Measurements from ENCODE around the gene EXOSC2.
"Not testable (repeated sequence)": the region's sequence is repeated elsewhere in the genome, so short reads cannot be mapped to it uniquely, and the experiment has no call there.

The EXOSC2 gene

DNA sequence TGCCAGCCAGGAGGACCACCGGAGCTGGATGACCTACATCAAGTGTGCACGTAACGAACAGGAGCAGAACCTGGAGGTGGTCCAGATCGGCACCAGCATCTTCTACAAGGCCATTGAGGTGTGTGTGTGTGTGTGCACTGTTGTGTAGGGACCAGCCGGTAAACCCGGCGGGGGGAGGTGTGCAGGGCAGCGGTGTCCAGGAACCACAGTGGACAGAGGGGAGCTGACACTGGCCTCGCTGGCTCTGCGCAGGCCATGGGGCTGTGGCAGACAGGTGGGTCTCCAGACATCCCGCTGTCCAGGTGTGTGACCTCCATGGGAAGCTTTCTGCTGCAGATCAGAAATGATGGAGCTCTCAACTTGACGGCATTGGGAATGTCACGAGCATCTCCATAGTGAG, 25.4 kb upstream of the EXOSC2 start:
- DNase-seq (ENCODE audit: low spot score): no peak

DNA sequence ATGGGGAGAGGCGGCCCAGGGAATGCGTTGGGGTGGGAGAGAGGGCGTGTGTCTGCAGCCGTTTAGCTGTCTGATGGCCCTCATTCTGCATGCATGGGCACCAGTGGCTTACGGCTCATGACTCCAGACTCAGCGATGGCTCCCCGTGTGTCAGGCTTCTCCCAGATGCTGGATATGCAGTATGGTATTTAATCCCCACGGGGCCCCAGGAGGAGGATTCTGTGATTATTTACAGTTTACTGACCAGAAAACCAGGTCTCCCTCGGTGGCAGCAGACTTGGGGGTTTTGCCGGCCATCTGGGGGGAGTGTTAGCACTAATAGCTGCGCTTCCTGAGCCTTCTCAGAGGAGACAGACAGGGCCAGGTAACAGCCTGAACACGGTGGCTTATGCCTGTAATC, 24.9 kb upstream of the EXOSC2 start:
- DNase-seq (ENCODE audit: low spot score): no peak

DNA sequence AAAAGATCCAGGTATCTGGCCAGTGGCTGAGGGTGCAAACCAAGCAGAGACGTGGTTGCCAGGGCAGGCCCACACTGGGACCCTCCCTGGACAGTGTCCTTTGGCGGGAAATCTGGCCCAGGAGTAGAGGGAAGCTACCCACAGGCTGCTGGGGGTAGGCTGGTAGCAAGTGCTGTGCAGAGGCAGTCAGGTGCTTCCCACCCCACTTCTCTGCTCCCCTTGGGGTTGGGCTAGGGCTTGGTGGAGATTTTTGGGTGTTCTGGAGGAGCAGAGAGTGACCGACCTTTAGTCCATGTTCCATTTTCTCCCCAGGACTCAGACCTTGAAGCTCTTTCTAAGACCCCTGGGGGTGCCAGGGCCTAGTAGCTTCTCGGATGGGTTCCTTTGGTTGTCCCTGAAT, 23.6 kb upstream of the EXOSC2 start:
- no peak for DNase-seq (ENCODE audit: low spot score)

DNA sequence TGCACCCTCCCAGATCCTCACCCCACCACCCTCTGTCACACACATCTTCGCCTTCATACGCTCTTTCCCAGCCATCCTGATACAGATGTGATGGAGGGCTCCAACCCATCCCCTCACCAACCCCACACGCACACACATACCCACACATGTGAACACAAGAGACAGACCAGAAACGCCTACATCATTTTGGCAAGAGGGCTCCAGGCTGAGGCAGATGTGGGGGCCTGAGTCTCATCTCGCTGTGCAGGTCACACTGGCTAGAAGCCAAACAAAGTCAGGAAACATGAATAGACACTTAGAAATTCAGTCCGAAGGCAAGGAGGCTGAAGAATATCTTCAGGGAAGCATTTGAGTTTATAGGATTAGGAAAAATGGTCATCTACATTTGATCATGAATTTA, 22.9 kb upstream of the EXOSC2 start:
- DNase-seq (ENCODE audit: low spot score): no peak

DNA sequence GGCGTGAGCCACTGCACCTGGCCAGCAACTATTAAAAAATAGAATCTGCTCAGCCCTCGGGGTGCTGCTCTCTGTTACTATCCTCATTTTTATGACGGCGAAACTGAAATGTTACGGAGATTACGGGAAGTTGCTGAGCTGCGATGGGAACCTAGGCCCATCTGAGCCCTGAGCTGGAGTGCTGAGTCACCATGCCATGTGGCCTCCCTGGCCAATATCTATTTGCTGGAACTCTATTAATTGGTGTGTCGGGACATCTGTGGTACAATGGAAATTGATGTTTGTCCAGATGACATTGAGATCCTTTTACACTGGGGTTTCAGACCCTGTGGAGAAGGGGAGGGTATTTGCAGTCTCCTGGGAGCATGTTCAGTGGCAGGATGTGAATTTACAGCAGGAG, 21.1 kb upstream of the EXOSC2 start:
- DNase-seq (ENCODE audit: low spot score): no peak

DNA sequence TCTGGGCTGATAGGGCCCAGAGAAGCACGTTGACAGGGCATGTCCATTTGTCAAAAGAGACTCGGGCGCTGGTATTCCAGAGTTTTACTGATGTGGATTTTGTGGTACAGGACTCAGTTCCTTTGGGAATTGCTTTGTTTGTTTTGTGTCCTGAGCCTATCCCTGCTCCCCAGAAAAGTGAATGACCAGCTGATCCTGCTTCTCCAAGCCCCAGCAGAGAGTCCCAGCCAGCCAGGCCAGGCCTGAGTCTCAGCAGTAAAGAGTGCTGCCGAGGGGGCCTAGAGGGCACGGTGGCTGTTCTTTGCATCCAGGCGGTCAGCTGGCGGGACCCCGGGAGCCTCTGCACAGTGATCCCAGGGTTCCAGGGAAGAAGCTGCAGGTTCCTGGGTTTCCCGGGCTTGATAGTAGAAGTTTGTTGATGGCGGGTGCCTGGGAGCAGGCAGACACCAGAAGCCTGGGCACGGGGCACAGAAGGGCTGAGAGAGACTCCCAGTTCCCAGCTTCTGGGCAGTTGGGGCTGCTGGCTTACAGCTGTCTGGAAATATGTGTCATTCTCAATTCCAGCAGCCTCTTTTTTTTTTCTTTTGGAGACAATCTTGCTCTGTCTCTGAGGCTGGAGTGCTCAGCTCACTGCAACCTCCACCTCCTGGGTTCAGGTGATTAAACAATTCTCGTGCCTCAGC, 20.5 kb upstream of the EXOSC2 start:
- DNase-seq (ENCODE audit: low spot score): no peak

DNA sequence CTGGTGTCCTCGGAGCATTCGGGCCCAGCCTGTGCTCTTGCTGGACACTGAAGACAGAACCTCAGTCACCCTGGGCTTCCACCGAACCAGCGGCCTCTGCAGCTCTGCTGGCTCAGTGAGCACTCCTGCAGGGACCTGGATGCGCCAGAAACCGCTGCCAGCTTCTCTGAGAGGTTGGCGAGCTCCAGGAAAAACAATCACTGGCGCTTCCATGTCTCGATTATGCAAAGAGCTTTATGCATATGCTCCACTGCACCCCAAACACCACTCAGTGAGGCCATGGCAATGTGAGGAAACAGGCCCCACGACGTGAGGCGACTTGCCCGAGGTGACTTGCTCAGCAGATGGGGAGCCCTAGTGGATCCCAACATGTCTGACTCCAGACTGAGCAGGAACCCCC, 18.2 kb upstream of the EXOSC2 start:
- DNase-seq (ENCODE audit: low spot score): no peak

DNA sequence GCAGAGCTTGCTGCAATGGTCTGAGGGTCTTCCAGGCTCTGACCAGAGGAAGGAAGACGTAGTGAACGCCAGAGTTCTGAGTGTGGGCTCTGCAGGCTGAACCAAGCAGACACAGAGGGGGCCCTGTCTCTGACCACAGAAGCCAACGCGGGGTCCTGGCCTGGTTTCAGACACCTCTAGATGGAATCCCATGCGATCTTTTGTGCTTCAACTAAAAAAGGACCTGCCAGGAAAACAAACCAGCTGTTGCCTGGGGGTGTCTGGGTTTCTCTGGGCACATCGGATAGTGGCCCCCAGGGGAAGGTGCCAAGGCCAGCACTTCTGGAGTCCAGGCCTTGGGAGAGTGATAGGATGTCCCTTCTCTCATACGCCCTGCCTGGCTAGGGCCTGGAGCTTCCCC, 16.3 kb upstream of the EXOSC2 start:
- no peak for DNase-seq (ENCODE audit: low spot score)

DNA sequence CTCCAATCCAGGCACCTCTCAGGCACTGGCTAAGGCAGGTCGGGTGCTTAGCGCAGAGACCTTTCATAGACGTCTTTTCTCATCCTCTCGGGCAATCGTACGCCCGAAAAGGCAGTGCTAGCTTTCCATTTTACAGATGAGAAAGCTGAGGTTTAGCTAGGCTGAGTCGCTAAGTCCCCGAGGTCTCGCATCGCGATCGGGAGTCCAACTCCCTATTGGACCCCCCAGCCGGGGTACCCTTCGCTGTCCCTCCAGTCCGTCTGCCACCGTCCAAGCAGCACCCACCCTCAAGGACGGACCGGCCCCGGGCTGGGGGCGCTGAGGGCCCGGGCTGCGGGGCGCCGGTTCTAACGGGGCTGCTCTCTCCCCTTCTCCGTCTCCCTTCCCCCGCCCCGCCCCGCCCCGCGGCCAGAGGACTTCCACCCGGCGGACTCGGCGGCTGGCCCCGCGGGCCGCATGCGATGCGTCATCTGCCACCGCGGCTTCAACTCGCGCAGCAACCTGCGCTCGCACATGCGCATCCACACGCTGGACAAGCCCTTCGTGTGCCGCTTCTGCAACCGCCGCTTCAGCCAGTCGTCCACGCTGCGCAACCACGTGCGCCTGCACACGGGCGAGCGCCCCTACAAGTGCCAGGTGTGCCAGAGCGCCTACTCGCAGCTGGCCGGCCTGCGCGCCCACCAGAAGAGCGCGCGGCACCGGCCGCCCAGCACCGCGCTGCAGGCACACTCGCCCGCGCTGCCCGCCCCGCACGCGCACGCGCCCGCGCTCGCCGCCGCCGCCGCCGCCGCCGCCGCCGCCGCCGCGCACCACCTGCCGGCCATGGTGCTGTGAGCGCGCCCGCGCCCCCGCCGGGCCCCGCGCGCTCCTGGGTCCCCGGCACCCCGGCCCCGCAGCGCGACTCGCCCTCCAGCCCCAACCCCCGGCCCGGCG, 12.5 kb upstream of the EXOSC2 start:
- DNase-seq (ENCODE audit: low spot score): peak; percentile 90

DNA sequence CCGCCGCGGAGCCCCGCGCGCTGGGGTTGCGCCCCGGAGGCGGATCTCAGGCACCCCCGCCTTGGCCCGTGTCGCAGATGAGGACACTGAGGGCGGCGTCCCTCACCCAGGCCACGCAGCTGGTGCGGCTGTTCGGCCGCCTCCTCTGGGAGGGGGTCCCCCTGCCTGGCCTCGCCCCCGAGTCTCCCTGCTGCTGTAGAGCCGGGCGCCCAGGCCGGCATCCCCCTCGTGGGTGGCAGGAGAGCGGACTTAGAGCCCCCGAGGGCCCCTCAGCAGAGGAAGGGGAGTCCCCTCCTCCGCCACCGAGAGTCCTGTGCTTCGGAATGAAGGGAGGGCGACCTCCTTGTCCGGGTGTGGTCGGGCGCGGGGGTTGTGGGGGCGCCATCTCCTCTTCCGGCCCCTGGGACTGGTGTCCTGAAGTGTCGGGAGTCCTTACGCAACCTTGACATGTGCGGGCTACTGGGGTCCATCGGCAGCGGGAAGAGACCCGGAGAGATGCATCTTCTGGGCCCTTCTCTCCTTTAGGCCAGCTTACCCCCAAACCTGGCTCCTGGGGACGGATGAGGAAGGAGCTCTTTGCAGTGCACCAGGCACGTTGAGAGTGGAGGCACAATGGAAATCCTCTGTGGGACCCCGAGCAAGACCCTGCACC, 11.7 kb upstream of the EXOSC2 start:
- DNase-seq (ENCODE audit: low spot score): no peak

DNA sequence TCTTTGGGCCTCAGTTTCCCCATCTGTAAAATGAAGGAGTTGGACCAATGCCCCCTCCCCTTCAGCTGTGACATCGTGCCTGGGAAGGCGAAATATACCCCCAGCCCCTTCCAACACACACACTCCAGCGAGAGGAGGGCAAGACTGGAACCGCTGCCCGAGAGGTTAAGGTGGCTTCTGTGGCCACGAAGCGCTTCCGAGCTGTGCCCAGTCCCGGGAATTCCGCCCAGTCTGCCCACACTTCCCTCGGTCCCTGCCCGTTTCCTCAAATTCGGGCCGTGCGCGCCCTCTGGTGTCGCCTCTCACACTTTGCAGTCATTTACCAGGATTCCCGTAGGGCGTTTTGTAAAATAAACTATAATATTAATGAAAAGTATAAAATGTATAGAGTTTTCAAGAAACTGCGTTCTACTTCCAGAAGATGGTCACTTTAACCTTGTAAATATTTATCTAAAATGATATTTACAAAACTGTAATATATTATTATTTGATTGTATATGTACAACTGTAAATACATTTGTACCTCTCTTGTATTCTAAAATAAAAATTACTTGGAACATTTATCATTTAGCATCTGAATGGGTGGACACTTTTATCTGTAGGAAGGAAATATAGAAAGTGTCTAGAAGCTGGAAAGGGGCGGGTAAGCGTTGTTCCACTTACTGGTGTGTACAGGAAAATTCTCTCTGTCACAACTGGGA, 11.0 kb upstream of the EXOSC2 start:
- DNase-seq (ENCODE audit: low spot score): peak; percentile 84

DNA sequence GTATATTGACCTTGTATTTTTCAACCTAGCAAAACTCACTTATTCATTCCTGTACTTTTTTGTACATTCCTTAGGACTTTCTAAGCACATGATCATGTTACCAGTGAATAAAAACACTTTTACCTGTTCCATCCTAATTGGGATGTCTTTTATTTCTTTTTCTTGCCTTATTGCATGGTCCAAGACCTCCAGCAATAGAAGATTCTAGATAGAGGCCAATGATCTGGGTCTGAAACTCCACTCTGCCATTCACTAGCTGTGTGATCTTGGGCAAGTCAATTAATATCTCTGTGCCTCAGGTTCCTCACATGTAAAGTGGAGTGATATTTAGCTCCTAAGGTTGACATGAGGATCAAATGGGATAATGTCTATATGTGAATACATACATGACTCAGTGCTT, 8.5 kb upstream of the EXOSC2 start:
- DNase-seq (ENCODE audit: low spot score): no peak

DNA sequence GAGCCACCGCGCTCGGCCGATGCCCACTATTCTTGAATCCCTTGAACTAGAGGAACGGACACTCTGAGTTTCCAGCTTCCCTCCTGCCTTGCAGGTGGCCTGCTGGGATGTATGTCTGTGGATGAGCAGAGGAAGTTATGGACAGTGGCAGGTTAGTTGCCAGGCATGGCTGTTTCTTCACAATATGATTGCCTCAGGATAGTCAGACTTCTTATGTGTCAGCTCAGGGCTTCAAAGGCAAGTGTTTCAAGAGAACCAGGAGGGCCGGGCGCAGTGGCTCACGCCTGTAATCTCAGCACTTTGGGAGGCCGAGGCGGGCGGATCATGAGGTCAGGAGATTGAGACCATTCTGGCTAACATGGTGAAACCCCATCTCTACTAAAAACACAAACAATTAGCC, 7.6 kb upstream of the EXOSC2 start:
- DNase-seq (ENCODE audit: low spot score): not testable (repeated sequence)

DNA sequence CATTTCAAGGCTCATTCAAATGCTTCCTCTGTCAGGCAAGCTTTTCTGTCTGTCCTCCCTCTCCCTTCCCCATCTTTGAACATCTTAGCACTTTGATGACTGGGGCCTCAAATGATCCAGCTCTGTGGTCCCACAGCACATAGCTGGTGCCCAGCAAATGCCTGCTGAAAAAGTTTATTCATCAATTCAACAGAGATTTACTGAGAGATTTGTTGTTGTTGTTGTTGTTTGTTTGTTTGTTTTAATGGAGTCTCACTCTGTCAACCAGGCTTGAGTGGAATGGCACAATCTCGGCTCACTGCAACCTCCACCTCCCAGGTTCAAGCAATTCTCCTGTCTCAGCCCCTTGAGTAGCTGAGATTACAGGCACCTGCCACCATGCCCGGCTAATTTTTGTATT, 6.0 kb upstream of the EXOSC2 start:
- DNase-seq (ENCODE audit: low spot score): no peak

DNA sequence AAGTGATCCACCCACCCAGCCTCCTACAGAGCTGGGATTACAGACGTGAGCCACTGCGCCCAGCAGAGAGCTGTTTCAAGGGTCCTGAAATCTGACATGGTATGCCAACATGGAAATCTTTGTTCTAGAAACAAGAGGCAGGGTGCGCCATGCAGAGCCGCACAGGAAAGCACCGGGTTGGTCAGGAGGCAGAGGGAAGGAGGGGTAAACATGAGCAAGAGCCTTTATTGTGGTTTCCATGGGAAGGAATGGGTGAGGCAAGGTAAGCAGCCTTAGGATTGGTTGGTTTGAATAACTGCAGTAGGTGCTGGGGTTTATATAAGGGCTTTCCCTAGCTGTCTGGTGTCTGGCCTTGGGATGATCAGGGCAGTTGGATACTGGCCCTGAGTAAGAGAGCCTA, 5.5 kb upstream of the EXOSC2 start:
- no peak for DNase-seq (ENCODE audit: low spot score)

DNA sequence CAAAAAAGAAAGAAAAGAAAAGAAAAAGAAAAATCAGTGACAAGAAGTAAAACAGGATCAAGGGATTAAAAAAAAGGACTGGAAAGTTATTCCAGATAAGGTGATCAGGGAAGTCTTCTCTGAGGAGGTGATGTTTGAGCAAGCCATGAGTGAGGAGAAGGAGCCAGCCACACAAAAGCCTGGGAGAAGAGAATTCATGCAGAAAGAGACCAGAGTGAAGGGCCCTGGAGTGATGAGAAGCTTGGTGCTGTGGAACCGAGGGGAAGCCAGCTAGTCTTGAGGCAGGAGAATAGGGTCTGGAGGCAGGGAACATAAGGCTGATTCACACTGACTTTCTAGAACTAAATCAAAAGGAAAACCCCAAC, 4.0 kb upstream of the EXOSC2 start:
- DNase-seq (ENCODE audit: low spot score): no peak

DNA sequence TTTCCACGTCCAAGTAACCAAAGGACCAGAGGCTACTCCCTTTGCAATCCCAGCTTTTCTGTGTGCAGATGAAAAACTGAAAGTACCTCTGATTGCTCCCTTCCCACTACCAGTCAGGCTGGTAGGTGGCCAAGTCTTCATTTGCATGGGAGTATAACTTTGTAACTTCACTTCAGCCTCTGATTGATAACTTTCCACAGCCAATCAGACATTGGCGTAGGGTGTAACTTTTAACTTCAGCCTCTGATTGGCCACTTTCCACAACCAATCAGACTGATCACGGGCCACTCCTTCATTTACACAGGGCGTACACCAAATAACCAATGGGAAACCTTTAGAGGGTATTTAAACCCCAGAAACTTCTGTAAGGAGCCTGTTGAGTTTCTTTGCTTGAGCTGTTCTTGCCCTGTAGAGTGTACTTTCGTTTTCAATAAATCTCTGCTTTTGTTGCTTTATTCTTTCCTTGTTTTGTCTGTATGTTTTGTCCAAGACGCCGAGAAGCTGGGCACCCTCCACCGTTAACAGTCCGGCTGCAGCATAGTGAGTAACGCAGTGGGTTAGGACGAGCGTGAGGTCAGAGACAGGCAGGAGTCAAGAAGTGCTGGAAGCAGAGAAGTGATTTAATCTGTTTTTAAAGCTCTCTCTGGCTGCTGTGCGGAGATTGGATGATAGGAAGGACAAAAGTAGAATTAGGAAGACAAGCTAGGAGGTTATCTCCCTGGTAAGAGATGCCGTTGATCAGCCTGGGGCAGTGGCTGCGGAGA, 3.5 kb upstream of the EXOSC2 start:
- peak; percentile 74 for DNase-seq (ENCODE audit: low spot score)

DNA sequence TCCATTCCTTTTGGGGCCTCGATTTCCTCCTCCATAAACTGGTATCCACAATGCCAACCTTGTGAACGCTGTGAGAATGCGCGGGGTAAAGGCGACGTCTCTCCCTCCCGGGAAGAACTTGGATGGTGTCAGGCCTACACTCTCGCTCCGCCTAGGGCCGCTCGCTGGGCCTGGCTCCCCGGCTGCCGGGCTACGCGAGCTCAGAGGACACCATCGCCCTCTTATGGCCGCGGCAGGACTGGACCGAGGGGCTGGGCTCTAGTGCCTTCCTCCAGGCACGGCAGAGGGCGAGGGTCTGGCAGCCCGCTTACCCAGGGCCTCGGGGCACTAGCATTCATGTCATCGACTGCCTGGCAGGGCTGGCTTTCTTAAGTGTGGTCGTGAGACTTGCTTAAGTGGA, 1.3 kb upstream of the EXOSC2 start:
- DNase-seq (ENCODE audit: low spot score): peak; percentile 84

DNA sequence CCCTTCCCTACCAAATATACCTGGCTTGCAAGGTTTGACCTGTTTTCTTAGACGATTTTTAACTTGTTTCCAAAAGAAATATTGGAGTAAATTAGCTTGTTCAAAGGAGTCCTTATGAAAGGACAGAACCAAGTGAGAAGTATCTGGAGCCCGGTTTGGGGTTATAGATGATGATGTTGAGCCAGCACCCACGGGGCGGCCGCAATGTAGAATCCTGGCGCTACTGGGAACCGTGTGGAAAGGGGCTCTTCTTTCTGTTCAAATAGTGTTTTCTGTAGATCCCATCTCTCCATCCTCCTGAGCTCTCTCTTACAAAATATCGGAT, 517 bp upstream of the EXOSC2 start:
- no peak for DNase-seq (ENCODE audit: low spot score)

DNA sequence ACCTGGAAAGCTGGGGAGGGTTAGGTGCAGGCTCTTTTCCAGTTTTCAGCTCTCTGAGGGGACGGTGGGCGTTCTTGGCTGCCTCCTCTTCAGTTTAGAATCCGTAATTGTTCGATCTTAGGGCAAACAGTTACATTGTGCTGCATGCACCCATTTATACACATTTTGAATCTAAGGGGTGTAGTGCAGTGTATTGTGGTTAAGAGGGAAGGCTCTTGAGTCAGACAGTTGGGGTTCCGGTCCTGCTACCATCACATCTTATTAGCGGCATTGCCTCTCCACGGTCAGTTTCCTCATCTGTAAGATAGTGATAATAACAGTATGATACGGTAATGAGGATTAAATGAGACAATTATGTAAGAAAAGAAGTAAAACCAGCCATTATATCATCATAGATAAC, 625 bp downstream of the EXOSC2 start:
- DNase-seq (ENCODE audit: low spot score): no peak

DNA sequence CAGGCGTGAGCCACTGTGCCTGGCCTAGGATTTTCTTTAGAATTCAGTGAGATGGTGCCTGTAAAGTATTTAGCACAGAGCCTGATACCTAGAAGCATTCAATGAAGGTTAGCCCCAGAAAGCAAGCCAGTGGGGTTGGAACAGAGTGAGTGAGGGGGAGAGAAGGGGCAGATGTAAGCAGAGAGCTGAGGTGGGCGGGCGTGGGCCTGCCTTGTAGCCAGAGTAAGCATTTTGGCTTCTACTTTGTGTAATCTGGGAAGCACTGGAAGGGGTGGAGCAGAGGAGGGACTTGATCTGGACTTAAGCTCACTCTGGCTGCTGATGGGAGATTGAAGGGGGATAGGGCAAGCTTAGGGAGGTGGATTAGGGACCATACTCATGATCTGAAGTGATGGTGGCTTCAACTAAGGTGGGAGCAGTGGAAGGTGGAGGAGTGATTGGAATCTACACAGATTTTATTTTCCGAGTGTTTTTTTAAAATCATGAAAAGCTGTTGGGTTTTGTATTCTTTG, 2.6 kb downstream of the EXOSC2 start:
- no peak for DNase-seq (ENCODE audit: low spot score)

DNA sequence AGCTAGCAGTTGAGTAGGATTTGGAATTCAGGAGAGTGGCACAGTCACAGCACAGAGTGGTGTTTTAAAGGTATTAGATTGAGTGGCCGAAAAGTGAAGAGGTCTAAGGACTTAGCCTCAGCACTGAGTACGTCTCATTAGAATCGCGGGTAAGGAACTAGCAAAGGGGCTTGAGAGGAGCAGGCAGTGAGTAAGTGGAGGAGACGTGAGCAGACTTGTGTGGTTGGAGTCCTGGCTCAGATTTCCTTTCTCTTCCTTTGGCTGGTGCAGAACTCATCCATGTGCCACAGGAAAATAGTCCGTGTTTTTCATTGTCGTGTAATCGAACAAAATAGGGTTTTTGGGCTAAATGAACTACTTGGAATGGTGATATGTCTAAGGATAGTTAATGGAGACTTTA, 3.4 kb downstream of the EXOSC2 start:
- DNase-seq (ENCODE audit: low spot score): no peak
